IPS-NIHi11 (cell line): ENCODE results near the gene C1QTNF5.
A peak's percentile ranks its signal among the peaks of the same experiment; 100 is the strongest.

Source experiments
- DNase-seq: peaks from one replicate; pipeline ENCODE4 v3.0.0; 2012; ENCODE audit warnings: mixed read lengths, low spot score

C1QTNF5 gene

GRCh38 chr11:119337581-119338317 lies 2.9 kb downstream of the C1QTNF5 start:
- peak; percentile 55 for DNase-seq

- DNase-seq: no peak
These were observed 3.8 kb downstream of the C1QTNF5 start for GRCh38 chr11:119336744-119337469.

- no peak for DNase-seq
These were observed 4.8 kb downstream of the C1QTNF5 start for GRCh38 chr11:119335655-119336543.

GRCh38 chr11:119335091-119335654 lies 5.5 kb downstream of the C1QTNF5 start:
- no peak for DNase-seq

GRCh38 chr11:119334174-119334930 lies 6.3 kb downstream of the C1QTNF5 start, which contains the start of gene RNF26:
TSS of gene RNF26 (plus strand) at chr11:119334527. CDS start at chr11:119335123, 596 bp downstream.
- DNase-seq: peak; percentile 96

- DNase-seq: no peak
These were observed 8.4 kb downstream of the C1QTNF5 start for GRCh38 chr11:119332111-119332765.

- DNase-seq: no peak
These were observed 10.4 kb downstream of the C1QTNF5 start for GRCh38 chr11:119330237-119330636.

- DNase-seq: no peak
These were observed 11.4 kb downstream of the C1QTNF5 start for GRCh38 chr11:119329320-119329719.

- DNase-seq: no peak
These were observed 16.5 kb downstream of the C1QTNF5 start for GRCh38 chr11:119324189-119324588.

- DNase-seq: peak; percentile 76
These were observed 17.1 kb downstream of the C1QTNF5 start for GRCh38 chr11:119323532-119324033.

GRCh38 chr11:119322921-119323531 lies 17.7 kb downstream of the C1QTNF5 start:
- no peak for DNase-seq

GRCh38 chr11:119322360-119322739 lies 18.3 kb downstream of the C1QTNF5 start:
- DNase-seq: no peak

- peak; percentile 79 for DNase-seq
These were observed 19.7 kb downstream of the C1QTNF5 start for GRCh38 chr11:119320776-119321524.

GRCh38 chr11:119320240-119320775 lies 20.4 kb downstream of the C1QTNF5 start:
- peak; percentile 76 for DNase-seq

- DNase-seq: no peak
These were observed 20.9 kb downstream of the C1QTNF5 start for GRCh38 chr11:119319700-119320239.

- DNase-seq: no peak
These were observed 21.5 kb downstream of the C1QTNF5 start for GRCh38 chr11:119319136-119319699.

- peak; percentile 50 for DNase-seq
These were observed 22.2 kb downstream of the C1QTNF5 start for GRCh38 chr11:119318240-119319135.
